Activated T-helper 1 cell treated with anti-CD3 and anti-CD28 coated beads, Interleukin-12 subunit alpha, Interleukin-12 subunit beta, Interleukin-2, Interleukin-4 antibody, amounts not matched to agents 30 ng/mL and 10 ng/mL and 1 ng/mL, durations not matched to agents 14 hours and 24 hours and 36 hours (primary cell): ENCODE measurements around the gene NCK2. TPM values are rescaled to one million over a fixed set of nuclear protein-coding genes. Genes with fewer than 3 reads are reported as not detected.

Experiments
- DNase-seq: peaks from one replicate; pipeline ENCODE4 v3.0.0; 2021; ENCODE audit warnings: low spot score
- H3K27ac Mint-ChIP-seq: one replicate; pipeline ENCODE4 v1.8.0; 2021; ENCODE audit warnings: mild to moderate bottlenecking, mixed read lengths
- H3K27me3 Mint-ChIP-seq: one replicate; pipeline ENCODE4 v1.8.0; 2022; ENCODE audit warnings: mild to moderate bottlenecking, moderate library complexity, mixed read lengths; ENCODE audit not compliant: insufficient read depth
- H3K36me3 Mint-ChIP-seq: one replicate; pipeline ENCODE4 v1.8.0; 2021; ENCODE audit warnings: low read depth, mixed read lengths
- H3K4me1 Mint-ChIP-seq: one replicate; pipeline ENCODE4 v1.8.0; 2021; ENCODE audit warnings: low read depth, mixed read lengths
- H3K4me3 Mint-ChIP-seq: one replicate; pipeline ENCODE4 v1.8.0; 2021; ENCODE audit warnings: mild to moderate bottlenecking, moderate library complexity, mixed read lengths
- H3K9me3 Mint-ChIP-seq: one replicate; pipeline ENCODE4 v1.8.0; 2021; ENCODE audit warnings: mixed read lengths
- intact Hi-C: fragments of 100-400 bp; cut with micrococcal nuclease; formaldehyde crosslinking; loops from one replicate; pipeline ENCODE4 v1.15.1; 2024
- total RNA-seq: library from RNA; stranded (reverse); gene quantifications from 2 replicates; pipeline ENCODE4 v1.2.3, GENCODE V29; 2022

The NCK2 gene
- total RNA-seq, 1 donor from 2014 or later = 79.9 TPM

DNA sequence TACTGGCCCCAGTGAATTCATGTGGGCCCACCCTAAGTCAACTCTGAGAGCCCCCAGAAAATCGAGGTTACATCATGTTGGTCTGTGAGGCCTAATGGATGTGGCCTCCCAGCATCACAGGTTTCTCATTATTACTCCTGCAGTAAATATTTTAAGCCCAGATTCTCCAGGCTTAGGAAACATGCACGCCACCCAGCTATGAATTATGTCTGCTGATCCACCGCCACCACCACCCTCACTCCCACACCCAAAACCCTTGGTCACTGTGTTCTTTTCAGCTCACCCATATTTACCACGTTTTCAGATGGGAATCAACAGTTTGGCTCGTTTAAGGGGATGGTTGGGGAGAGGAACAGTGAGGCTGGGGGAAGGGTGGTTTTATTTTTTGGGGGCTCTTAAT is 128.6 kb downstream of the NCK2 start:
- DNase-seq = no peak
- no peaks in the 10 kb centered on the region for H3K9me3 Mint-ChIP-seq
- peaks cover 35% of the 10 kb centered on the region for H3K36me3 Mint-ChIP-seq
- peaks cover 84% of the 10 kb centered on the region for H3K4me1 Mint-ChIP-seq
- intact Hi-C loops = loop anchor here (1.0 to 5.0 kb wide), 5 partner anchors 10 to 126 kb away; no protein-coding TSS in a partner anchor
- H3K27ac Mint-ChIP-seq = peak overlapping the region; percentile 89
- H3K27me3 Mint-ChIP-seq = no peaks in the 10 kb centered on the region
- peak overlapping the region; percentile 61 for H3K4me3 Mint-ChIP-seq

DNA sequence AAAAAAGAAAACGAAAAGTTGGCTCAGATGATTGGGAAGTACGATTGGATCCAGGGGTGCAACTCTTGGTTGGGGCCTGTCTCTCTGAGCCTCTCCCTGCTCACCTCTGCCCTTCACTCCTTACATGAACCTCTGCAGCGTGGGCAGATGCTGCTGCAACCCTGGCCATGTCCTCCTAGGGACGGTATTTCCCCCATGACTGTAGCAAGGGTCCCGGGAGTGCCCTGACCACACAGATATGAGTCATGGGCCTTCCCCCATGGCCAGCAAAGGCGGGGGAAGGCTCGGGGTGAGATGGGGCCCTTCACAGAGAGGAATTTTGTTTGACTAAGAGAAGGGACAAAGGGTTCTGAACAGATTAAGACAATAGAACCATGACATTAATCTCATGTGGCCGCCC is 129.0 kb downstream of the NCK2 start:
- peak; percentile 44 for DNase-seq
- H3K4me3 Mint-ChIP-seq = peak overlapping the region; percentile 61
- H3K36me3 Mint-ChIP-seq = peaks cover 39% of the 10 kb centered on the region
- H3K27ac Mint-ChIP-seq = peak overlapping the region; percentile 89
- peaks cover 87% of the 10 kb centered on the region for H3K4me1 Mint-ChIP-seq
- no peaks in the 10 kb centered on the region for H3K9me3 Mint-ChIP-seq
- intact Hi-C loops = loop anchor here (1.0 to 5.0 kb wide), 7 partner anchors 10 to 126 kb away; no protein-coding TSS in a partner anchor
- H3K27me3 Mint-ChIP-seq = no peaks in the 10 kb centered on the region

DNA sequence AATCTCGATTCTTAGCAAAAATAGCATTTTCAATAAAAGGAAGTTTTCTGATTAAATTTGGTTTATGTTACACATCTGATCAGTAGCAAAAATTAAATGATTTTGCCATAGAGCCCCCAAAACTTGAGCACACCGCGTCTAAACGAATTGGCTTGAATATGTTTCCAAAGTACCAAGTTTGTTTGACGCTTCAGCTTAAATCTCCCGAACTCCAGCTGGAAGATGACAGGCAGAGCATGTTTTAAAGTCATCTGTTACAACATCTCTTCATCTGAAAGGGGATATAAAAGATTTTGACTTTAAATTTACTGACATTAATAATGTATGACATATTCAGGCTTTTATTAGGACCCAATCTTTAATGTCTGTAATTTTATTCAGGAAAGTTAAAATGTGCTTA is 129.8 kb downstream of the NCK2 start:
- no peaks in the 10 kb centered on the region for H3K9me3 Mint-ChIP-seq
- intact Hi-C loops = loop anchor here (1.0 to 5.0 kb wide), 3 partner anchors 53 to 127 kb away; no protein-coding TSS in a partner anchor
- peak overlapping the region; percentile 19 for H3K4me3 Mint-ChIP-seq
- DNase-seq = no peak
- peak overlapping the region; percentile 89 for H3K27ac Mint-ChIP-seq
- peaks cover 91% of the 10 kb centered on the region for H3K4me1 Mint-ChIP-seq
- H3K36me3 Mint-ChIP-seq = peaks cover 45% of the 10 kb centered on the region
- no peaks in the 10 kb centered on the region for H3K27me3 Mint-ChIP-seq

DNA sequence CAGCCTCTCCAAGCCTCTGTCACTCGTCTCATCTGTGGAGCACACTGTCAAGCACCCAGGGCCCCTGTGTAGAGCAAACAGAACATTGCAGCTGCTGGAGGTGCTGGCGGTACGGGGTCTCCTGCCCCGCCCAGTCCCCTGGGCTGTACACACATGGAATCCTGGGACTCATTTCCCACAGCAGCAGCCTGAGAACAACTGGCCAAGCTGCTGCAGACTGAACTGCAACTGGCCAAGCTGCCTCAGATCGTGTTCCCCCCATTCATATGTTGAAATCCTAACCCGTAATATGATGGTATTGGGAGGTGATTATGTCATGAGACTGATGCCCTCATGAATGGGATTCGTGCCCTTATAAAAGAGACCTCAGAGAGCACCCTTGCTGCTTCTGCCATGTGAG is 130.5 kb downstream of the NCK2 start:
- no peak overlapping the region for H3K4me3 Mint-ChIP-seq

DNA sequence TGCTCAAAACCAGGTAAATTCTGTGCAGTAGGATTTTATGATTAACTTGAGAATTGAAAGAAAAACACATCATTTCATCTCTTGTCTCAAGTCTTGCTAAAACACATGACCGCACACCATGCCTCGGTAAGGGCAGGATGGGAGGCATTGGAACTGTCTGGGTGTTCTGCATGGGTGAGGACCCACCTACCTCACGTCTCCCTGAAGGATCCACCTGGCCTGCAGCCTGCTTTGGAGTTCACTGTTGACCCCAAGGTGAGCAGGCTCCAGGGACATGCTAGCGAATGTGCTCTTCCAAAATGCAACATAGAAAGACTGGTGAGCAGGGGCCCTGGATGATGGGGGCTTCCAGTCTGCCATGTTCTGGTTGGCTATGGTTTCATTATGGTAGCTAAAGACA is 131.5 kb downstream of the NCK2 start:
- peaks cover 84% of the 10 kb centered on the region for H3K4me1 Mint-ChIP-seq
- no peaks in the 10 kb centered on the region for H3K27me3 Mint-ChIP-seq
- DNase-seq = no peak
- peak overlapping the region; percentile 67 for H3K27ac Mint-ChIP-seq
- H3K9me3 Mint-ChIP-seq = no peaks in the 10 kb centered on the region
- intact Hi-C loops = loop anchor here (5.0 kb wide), 1 partner anchor 36 kb away; no protein-coding TSS in a partner anchor
- peaks cover 38% of the 10 kb centered on the region for H3K36me3 Mint-ChIP-seq
- H3K4me3 Mint-ChIP-seq = no peak overlapping the region

More for the DNA sequence above, 130.5 kb downstream of the NCK2 start:
- intact Hi-C loops = loop anchor here (5.0 kb wide), 1 partner anchor 37 kb away; no protein-coding TSS in a partner anchor
- DNase-seq = no peak
- H3K27ac Mint-ChIP-seq = peak overlapping the region; percentile 67
- no peaks in the 10 kb centered on the region for H3K27me3 Mint-ChIP-seq
- peaks cover 43% of the 10 kb centered on the region for H3K36me3 Mint-ChIP-seq
- no peaks in the 10 kb centered on the region for H3K9me3 Mint-ChIP-seq
- H3K4me1 Mint-ChIP-seq = peaks cover 89% of the 10 kb centered on the region

DNA sequence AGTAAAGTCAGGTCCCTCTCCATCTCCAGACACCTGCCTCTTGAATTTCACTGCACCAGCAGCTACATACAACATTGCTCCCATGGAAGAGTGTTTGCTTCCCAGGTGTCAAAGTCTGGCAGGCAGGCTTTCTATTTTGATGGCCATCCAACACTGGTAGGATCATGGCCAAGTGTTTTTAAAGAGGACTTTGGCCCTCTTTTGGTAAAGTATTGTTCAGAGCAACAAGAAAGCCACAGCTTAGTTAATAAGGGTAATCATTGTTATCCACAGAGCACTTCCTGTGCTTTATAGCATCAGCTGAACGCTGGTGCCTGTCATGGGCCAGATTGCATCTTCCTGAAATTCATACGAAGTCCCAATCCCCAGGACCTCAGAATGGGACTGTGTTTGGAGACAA is 133.2 kb downstream of the NCK2 start:
- peaks cover 38% of the 10 kb centered on the region for H3K36me3 Mint-ChIP-seq
- H3K27ac Mint-ChIP-seq = peak overlapping the region; percentile 69
- H3K4me1 Mint-ChIP-seq = peaks cover 81% of the 10 kb centered on the region
- H3K4me3 Mint-ChIP-seq = no peak overlapping the region
- no peaks in the 10 kb centered on the region for H3K27me3 Mint-ChIP-seq
- H3K9me3 Mint-ChIP-seq = no peaks in the 10 kb centered on the region
- DNase-seq = no peak
- intact Hi-C loops = loop anchor here (5.0 kb wide), 1 partner anchor 34 kb away; no protein-coding TSS in a partner anchor

DNA sequence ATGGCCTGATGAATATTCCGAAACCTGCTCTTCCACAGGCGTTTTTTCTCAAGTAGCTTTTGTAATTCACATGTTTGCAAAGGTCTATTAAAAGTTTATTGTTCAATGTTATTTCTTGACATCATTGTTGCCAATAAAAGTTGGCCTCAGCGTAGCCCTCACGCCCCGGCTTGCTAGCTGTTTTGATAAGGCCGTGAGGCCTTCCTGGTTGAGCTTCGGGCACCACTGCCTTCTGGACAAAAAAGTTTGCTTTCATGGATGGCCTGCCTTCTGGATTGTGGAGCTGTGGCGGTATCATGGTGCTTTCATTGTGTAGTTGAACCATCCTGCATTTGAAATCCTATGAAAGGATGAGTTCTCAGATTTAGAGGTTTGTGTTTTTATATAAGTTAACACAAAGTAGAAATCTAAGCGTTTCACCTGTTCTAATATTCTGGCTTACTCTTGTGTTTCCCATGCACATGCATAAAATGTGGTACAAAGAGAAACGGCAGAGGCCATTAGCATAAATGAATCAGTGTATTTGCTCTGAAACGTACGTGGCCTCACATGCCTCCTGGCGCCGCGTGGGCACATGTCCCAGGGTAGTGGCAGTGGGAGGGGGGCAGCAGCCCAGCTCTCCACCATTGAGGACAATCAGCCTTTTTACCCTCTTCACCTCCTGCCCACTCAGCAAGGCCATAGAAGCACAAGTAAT is 134.5 kb downstream of the NCK2 start:
- peak overlapping the region; percentile 21 for H3K27ac Mint-ChIP-seq
- no peak overlapping the region for H3K4me3 Mint-ChIP-seq
- intact Hi-C loops = loop anchor here (5.0 kb wide), 1 partner anchor 33 kb away; no protein-coding TSS in a partner anchor
- H3K9me3 Mint-ChIP-seq = no peaks in the 10 kb centered on the region
- peaks cover 80% of the 10 kb centered on the region for H3K4me1 Mint-ChIP-seq
- DNase-seq = no peak
- H3K36me3 Mint-ChIP-seq = peaks cover 44% of the 10 kb centered on the region
- no peaks in the 10 kb centered on the region for H3K27me3 Mint-ChIP-seq

DNA sequence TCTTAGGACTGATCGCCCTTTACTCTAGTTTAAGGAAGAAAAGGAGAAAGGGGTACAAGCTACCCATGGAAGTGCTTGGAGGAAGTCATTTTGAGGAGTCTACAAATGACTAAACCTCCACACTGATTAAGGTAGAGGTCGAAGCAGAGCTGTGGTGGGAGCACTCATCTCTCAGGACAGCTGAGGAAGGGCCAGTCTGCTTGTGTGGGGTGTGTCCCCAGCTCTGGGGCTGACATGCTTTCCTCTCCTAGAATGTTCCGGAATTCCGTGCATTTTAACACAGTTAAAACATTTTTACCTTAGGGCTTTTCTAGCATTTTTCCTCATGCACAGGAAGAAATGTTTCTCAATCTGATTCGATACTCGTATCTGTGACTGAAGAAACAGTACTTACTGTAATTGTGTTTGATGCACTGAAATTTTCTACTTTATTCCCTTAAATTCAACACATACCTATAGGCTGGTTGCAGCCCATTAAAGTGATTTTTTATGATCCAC is 135.1 kb downstream of the NCK2 start:
- Mint-ChIP-seq H3K4me3 (no peak overlapping the region), H3K27me3 (no peaks in the 10 kb centered on the region), H3K9me3 (no peaks in the 10 kb centered on the region), H3K4me1 (peaks cover 81% of the 10 kb centered on the region), H3K27ac (peak overlapping the region; percentile 30), H3K36me3 (peaks cover 49% of the 10 kb centered on the region)
- intact Hi-C loops = loop anchor here (5.0 kb wide), 1 partner anchor 32 kb away; no protein-coding TSS in a partner anchor
- no peak for DNase-seq

DNA sequence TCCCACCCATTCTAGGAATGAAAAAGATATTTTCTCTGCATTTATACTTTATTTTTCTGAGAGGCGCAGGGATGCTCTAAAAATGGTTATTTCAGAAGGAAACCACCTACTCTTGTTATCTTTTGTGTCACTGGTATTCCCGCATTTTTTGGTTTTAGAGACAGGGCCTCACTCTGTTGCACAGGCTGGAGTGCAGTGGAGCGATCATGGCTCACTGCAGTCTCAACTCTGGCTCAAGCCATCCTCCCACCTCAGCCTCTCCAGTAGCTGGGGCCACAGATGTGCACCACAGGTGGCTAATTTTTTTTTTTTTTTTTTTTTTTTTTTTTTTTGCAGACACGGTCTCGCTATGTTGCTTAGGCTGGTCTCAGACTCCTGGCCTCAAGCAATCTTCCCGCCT is 135.9 kb downstream of the NCK2 start:
- Mint-ChIP-seq H3K9me3 (no peaks in the 10 kb centered on the region), H3K4me3 (no peak overlapping the region), H3K27me3 (no peaks in the 10 kb centered on the region), H3K27ac (peak overlapping the region; percentile 61), H3K36me3 (peaks cover 47% of the 10 kb centered on the region), H3K4me1 (peaks cover 79% of the 10 kb centered on the region)
- no peak for DNase-seq
- intact Hi-C loops = no loop called here

DNA sequence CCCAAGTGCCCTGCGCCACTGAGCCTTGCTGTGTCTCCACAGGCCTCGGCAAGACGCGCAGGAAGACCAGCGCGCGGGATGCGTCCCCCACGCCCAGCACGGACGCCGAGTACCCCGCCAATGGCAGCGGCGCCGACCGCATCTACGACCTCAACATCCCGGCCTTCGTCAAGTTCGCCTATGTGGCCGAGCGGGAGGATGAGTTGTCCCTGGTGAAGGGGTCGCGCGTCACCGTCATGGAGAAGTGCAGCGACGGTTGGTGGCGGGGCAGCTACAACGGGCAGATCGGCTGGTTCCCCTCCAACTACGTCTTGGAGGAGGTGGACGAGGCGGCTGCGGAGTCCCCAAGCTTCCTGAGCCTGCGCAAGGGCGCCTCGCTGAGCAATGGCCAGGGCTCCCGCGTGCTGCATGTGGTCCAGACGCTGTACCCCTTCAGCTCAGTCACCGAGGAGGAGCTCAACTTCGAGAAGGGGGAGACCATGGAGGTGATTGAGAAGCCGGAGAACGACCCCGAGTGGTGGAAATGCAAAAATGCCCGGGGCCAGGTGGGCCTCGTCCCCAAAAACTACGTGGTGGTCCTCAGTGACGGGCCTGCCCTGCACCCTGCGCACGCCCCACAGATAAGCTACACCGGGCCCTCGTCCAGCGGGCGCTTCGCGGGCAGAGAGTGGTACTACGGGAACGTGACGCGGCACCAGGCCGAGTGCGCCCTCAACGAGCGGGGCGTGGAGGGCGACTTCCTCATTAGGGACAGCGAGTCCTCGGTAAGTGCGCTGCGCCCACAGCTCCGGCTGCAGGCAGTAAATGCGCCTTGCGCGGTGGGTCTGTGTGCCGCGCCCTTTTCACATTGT is 136.8 kb downstream of the NCK2 start:
- no peak for DNase-seq
- intact Hi-C loops = no loop called here
- Mint-ChIP-seq H3K27ac (no peak overlapping the region), H3K9me3 (no peaks in the 10 kb centered on the region), H3K4me3 (no peak overlapping the region), H3K36me3 (peaks cover 50% of the 10 kb centered on the region), H3K4me1 (peaks cover 79% of the 10 kb centered on the region), H3K27me3 (no peaks in the 10 kb centered on the region)

DNA sequence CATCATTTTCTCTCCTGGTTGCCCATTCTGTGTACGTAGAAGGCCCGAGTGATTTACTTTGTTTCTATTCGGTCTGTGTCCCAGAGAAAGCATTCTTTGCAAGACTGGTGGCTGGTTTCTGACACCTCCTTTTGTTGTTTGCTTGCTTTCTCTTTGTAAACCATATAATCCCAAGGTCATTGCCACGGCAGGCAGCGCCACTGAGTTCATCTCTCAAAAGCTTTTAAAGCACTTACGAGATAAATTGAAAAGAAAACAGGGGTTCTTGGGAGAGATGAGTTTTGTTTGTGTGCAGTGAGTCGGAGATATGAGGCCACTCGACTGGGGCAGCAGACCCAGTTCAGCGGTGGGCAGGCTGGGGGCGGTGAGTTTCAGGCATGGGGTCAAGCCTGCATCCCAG is 137.6 kb downstream of the NCK2 start:
- Mint-ChIP-seq H3K4me1 (peaks cover 79% of the 10 kb centered on the region), H3K36me3 (peaks cover 54% of the 10 kb centered on the region)
- intact Hi-C loops = no loop called here

DNA sequence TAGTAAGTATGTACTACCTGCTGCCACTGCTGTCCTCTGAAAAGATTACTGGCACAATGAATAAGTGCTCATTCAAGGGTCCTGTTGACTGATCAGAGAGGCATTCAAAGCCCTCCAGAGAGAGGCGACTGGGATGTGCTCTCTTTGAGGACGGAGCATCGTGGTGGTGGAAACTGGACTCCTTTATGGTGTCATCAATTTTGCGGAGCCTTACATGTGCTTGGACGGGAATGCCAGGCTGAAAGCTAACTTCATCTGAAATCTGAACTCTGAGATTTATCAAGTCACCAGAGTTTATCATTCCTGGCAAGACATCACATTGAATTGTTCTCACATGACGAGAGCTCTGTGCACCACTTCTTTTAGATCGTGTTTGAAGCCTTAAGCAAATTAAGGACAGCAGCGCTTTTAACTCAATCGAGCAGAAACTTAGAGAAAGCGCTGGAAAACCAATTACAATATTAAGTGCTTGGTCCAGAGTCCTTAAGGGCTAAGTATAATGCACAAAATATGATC is 138.3 kb downstream of the NCK2 start:
- Mint-ChIP-seq H3K27me3 (no peaks in the 10 kb centered on the region), H3K27ac (no peak overlapping the region), H3K4me3 (no peak overlapping the region), H3K36me3 (peaks cover 60% of the 10 kb centered on the region), H3K4me1 (peaks cover 79% of the 10 kb centered on the region), H3K9me3 (peaks cover 9% of the 10 kb centered on the region)
- DNase-seq = no peak
- intact Hi-C loops = no loop called here

More for the DNA sequence above, 137.6 kb downstream of the NCK2 start:
- Mint-ChIP-seq H3K4me3 (no peak overlapping the region), H3K27ac (no peak overlapping the region), H3K9me3 (peaks cover 2% of the 10 kb centered on the region), H3K27me3 (no peaks in the 10 kb centered on the region)
- DNase-seq = no peak
